Gastrocnemius medialis (tissue), 4 donors: ENCODE data around the gene SCGB1D1. TPM values are rescaled to one million over a fixed set of nuclear protein-coding genes. Genes with fewer than 3 reads are reported as not detected.
A peak's percentile ranks its signal among the peaks of the same experiment; 100 is the strongest.

ENCODE experiments used
- ATAC-seq, 2 donors: fragments of 150-250 bp; one replicate each; pipeline ENCODE4 v1.9.1; 2016
- DNase-seq, 2 donors: peaks; one replicate each; pipeline ENCODE4 v3.0.0-alpha.2; 2019
- H3K27ac ChIP-seq, 4 donors: fragments of 200-600 bp; sonication (generic); 1 replicate in 1 of 4; 2 replicates in 3 of 4; pipeline ENCODE4 v1.5.1; 2016 to 2018; ENCODE audit warnings: mild to moderate bottlenecking in 2 of 4, moderate library complexity in 1 of 4
- H3K27me3 ChIP-seq, 3 donors: fragments of 200-600 bp; sonication (generic) in 2 of 3; 1 replicate in 1 of 3; 2 replicates in 2 of 3; pipeline versions ENCODE4 v1.5.1 to v1.6.0; 2016 to 2019; ENCODE audit warnings: mild to moderate bottlenecking in 1 of 3, moderate library complexity in 1 of 3
- H3K36me3 ChIP-seq, 2 donors: fragments of 200-600 bp; sonication (generic) in 1 of 2; one replicate each; pipeline ENCODE4 v1.5.1; 2017 to 2018
- H3K4me1 ChIP-seq, 2 donors: fragments of 200-600 bp; sonication (generic) in 1 of 2; one replicate each; pipeline ENCODE4 v1.5.1; 2016 to 2017; ENCODE audit warnings: mild to moderate bottlenecking in 2 of 2
- H3K4me3 ChIP-seq, 4 donors: fragments of 200-600 bp; sonication (generic) in 3 of 4; 1 replicate in 1 of 4; 2 replicates in 3 of 4; pipeline ENCODE4 v1.5.1; 2016 to 2019; ENCODE audit warnings: mild to moderate bottlenecking in 2 of 4
- H3K9me3 ChIP-seq, 3 donors: fragments of 200-600 bp; sonication (generic) in 2 of 3; 1 replicate in 1 of 3; 2 replicates in 2 of 3; pipeline ENCODE4 v1.5.1; 2016 to 2019
- POLR2A ChIP-seq, 2 donors: fragments of 450-650 bp; IDR thresholded peaks; one replicate each; pipeline ENCODE4 v1.6.1; 2017; ENCODE audit warnings: antibody characterized with exemption in 2 of 2, mild to moderate bottlenecking in 2 of 2, moderate library complexity in 2 of 2
- in situ Hi-C, 4 donors: fragments of 200-750 bp; cut with MboI; loops; one replicate each; pipeline versions ENCODE4 v1.15.0 to v1.8.0; 2017; ENCODE audit warnings: low sequenced_read_pairs in 4 of 4
- intact Hi-C: fragments of 100-400 bp; cut with DNase I; formaldehyde crosslinking; loops from one replicate; pipeline ENCODE4 v1.15.1; 2023; ENCODE audit warnings: low total_unique reads
- total RNA-seq, 4 donors: library from RNA; depleted of rRNA; stranded (reverse); fragments of >200 nt; gene quantifications; one replicate each; pipeline versions ENCODE4 v1.1.0 to v1.2.3, GENCODE V29; 2016
- TF ChIP-seq, protein P1 (sequence below), 5 experiments: fragments of 450-650 bp in 3 of 5; fragments of 200-600 bp in 2 of 5; sonication (generic) in 2 of 5; IDR thresholded peaks in 4 of 5; conservative IDR thresholded peaks in 1 of 5; 1 replicate in 4 of 5; 2 replicates in 1 of 5; pipeline ENCODE4 v1.5.1; 2016 to 2019; ENCODE audit warnings: antibody characterized with exemption in 5 of 5, mild to moderate bottlenecking in 3 of 5, moderate library complexity in 3 of 5

The SCGB1D1 gene
- total RNA-seq, 4 donors from 2014 or later, result not detected

DNA sequence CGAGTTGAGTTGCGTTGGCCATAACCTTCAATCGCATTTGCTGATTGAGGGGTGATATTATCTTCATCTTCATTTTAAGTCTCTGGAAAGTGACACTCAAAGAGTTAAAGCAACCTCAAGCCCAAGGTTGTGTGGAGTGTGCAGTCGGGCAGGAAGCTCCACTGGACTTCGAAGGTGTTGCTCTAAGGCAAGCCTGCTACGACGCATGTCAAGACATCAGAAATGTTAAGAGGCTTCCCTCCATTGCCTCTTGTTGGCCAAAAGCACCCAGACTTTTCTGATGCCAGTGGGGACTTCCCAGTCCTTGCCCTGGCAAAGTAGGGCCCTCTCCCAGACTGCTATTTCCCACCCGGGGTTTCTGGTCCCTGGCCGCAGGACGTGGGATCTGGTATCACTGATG is 23.6 kb upstream of the SCGB1D1 start:
- in situ Hi-C loops (no loop called here), intact Hi-C loops (no loop called here)
- TF ChIP-seq POLR2A (IDR thresholded peaks at IDR 0.05), result no peak
- TF ChIP-seq, protein P1, sequence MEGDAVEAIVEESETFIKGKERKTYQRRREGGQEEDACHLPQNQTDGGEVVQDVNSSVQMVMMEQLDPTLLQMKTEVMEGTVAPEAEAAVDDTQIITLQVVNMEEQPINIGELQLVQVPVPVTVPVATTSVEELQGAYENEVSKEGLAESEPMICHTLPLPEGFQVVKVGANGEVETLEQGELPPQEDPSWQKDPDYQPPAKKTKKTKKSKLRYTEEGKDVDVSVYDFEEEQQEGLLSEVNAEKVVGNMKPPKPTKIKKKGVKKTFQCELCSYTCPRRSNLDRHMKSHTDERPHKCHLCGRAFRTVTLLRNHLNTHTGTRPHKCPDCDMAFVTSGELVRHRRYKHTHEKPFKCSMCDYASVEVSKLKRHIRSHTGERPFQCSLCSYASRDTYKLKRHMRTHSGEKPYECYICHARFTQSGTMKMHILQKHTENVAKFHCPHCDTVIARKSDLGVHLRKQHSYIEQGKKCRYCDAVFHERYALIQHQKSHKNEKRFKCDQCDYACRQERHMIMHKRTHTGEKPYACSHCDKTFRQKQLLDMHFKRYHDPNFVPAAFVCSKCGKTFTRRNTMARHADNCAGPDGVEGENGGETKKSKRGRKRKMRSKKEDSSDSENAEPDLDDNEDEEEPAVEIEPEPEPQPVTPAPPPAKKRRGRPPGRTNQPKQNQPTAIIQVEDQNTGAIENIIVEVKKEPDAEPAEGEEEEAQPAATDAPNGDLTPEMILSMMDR (IDR thresholded peaks at IDR 0.05 in 4 of 5, conservative IDR thresholded peaks at IDR 0.05 in 1 of 5), result no peak
- H3K4me3 ChIP-seq, result no peak overlapping the region
- DNase-seq, result no peak
- H3K9me3 ChIP-seq, result no peaks in the 10 kb centered on the region
- H3K27me3 ChIP-seq, result no peaks in the 10 kb centered on the region
- no peak for ATAC-seq
- no peaks in the 10 kb centered on the region for H3K36me3 ChIP-seq
- peaks cover 12 to 13% of the 10 kb centered on the region in 2 donors for H3K4me1 ChIP-seq
- no peak overlapping the region for H3K27ac ChIP-seq

DNA sequence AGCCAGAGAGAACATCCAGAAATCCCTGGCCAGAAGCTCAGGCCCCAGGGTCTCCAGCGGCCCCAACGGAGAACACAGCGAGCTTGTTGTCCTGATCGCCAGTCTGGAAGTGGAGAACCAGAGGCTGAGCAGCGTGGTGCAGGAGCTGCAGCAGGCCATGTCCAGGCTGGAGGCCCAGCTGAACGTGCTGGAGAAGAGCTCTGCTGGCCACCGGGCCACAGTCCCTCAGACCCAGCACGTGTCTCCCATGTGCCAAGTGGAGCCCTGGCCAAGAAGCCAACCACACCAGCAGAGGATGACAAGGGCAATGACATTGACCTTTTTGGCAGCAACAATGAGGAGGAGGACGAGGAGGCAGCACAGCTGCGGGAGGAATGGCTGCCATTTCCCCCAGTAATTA is 20.6 kb upstream of the SCGB1D1 start:
- Histone ChIP-seq H3K4me1 (peaks cover 12 to 15% of the 10 kb centered on the region in 2 donors), H3K27ac (peak overlapping the region; percentile 1 to 44 (median 32)), H3K27me3 (no peaks in the 10 kb centered on the region), H3K9me3 (no peaks in the 10 kb centered on the region), H3K36me3 (no peaks in the 10 kb centered on the region), H3K4me3 (no peak overlapping the region)
- DNase-seq (peak in 1 of 2 donors; percentile 50), ATAC-seq (peak; percentile 19 to 47)
- in situ Hi-C loops (no loop called here), intact Hi-C loops (no loop called here)
- TF ChIP-seq, protein P1 (IDR thresholded peaks at IDR 0.05 in 4 of 5, conservative IDR thresholded peaks at IDR 0.05 in 1 of 5), result no peak
- no peak for TF ChIP-seq POLR2A (IDR thresholded peaks at IDR 0.05)

DNA sequence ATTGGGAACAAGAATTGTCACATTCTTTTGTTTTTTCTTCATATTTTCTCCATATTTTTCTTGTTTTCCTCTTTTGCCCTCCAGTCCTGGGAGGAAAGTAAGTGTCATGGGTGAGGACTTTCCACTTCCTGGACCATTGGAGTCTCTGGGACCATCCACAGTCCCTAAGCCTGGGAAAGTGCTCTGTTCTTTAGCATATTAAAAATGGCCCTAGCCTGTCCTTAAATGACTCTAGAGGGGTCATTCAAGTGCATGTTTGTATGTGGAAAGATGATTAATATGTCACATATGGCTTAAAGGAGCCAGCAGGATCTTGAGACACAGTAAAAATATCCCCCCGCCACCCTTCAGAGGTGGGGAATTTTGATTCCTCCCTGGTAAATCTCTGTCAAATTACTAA is 20.1 kb upstream of the SCGB1D1 start:
- DNase-seq (no peak), ATAC-seq (peak in 1 of 2 donors; percentile 80)
- Histone ChIP-seq H3K27ac (peak overlapping the region in 3 of 4 donors; percentile 23 to 49 (median 41)), H3K4me3 (no peak overlapping the region), H3K27me3 (no peaks in the 10 kb centered on the region), H3K4me1 (peaks cover 12 to 15% of the 10 kb centered on the region in 2 donors), H3K9me3 (no peaks in the 10 kb centered on the region), H3K36me3 (no peaks in the 10 kb centered on the region)
- no peak for TF ChIP-seq POLR2A (IDR thresholded peaks at IDR 0.05)
- TF ChIP-seq, protein P1 (IDR thresholded peaks at IDR 0.05 in 4 of 5, conservative IDR thresholded peaks at IDR 0.05 in 1 of 5), result no peak
- intact Hi-C loops, result loop anchor here (5.0 kb wide), 1 partner anchor 207 kb away; no protein-coding TSS in a partner anchor
- in situ Hi-C loops, result loop anchor here in 1 of 4 donors (10.0 kb wide), 1 partner anchor 145 kb away; no protein-coding TSS in a partner anchor

DNA sequence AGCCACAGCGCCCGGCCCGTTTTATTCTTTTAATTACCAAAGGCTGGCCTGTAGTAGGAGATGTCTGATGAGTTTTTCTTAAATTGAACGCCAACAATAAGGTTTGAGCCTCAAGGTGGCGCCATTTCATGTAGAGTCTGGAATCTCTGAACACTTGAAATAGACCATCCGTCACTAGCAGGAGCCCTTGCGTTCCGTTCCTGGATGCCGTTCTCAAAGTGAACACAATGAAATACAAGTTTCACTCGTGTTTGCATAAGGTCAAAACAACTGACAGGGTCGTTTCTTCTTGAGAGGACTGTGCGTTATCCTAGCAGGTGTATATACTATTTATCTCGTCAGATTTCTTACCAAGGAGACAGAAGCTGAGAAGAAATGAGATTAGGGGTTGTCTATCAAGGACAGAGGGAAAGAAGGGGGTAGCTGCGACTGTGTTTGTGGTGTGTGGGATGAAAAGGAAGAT is 18.7 kb upstream of the SCGB1D1 start:
- no peaks in the 10 kb centered on the region for H3K27me3 ChIP-seq
- H3K36me3 ChIP-seq, result no peaks in the 10 kb centered on the region
- H3K4me3 ChIP-seq, result peak overlapping the region in 1 of 4 donors; percentile 35
- peak overlapping the region in 3 of 4 donors; percentile 39 to 49 (median 49) for H3K27ac ChIP-seq
- in situ Hi-C loops (loop anchor here in 1 of 4 donors (10.0 kb wide), 1 partner anchor 144 kb away; no protein-coding TSS in a partner anchor), intact Hi-C loops (loop anchor here (1.0 to 5.0 kb wide), 2 partner anchors 140 to 206 kb away; no protein-coding TSS in a partner anchor)
- H3K4me1 ChIP-seq, result peaks cover 12 to 15% of the 10 kb centered on the region in 2 donors
- ATAC-seq (peak; percentile 78 to 83), DNase-seq (peak; percentile 38 to 72)
- H3K9me3 ChIP-seq, result no peaks in the 10 kb centered on the region
- TF ChIP-seq POLR2A (IDR thresholded peaks at IDR 0.05), result no peak
- TF ChIP-seq, protein P1 (IDR thresholded peaks at IDR 0.05 in 4 of 5, conservative IDR thresholded peaks at IDR 0.05 in 1 of 5), result peak; percentile 48 to 73 (median 59)
